Measurements from ENCODE around the gene CREB5. TPM values are rescaled to one million over a fixed set of nuclear protein-coding genes. Genes with fewer than 3 reads are reported as not detected.
"Not testable (repeated sequence)": the region's sequence is repeated elsewhere in the genome, so short reads cannot be mapped to it uniquely, and the experiment has no call there.

The CREB5 gene
- total and polyA plus RNA-seq, 10 donors: 0.88 to 56.8 (median 23.5) TPM

DNA sequence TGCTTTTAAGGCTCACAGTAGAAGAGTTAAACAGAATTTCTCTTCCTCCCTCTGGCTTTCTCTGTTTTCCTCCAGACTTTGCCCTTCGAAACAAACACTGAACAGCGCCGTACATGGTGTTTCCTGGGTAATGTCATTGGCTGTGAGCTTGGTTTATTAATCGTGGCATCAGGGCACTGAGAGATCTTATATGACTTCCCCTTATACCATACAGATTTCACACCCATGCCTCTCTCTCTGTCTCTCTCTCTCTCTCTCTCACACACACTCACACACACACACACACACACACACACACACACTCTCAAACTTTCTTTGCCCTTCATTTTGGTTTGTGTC, 195.5 kb downstream of the CREB5 start:
- DNase-seq: no peak
- Histone ChIP-seq H3K4me1 (peaks cover 0 to 7% (median 0%) of the 10 kb centered on the region in 6 donors), H3K36me3 (no peaks in the 10 kb centered on the region), H3K4me3 (no peak overlapping the region), H3K27ac (no peak overlapping the region), H3K9me3 (no peaks in the 10 kb centered on the region), H3K27me3 (replicated peaks in 1 of 7) (no peaks in the 10 kb centered on the region)
- intact Hi-C loops (cut with DNase I; ENCODE audit: low total_unique reads): no loop called here
- 15 to 36% (median 24%) methylated on average over 4 of the region's 4 CpGs for WGBS, 5 donors
- no peak for TF ChIP-seq POLR2AphosphoS5 (IDR thresholded peaks at IDR 0.05)
- no peak for TF ChIP-seq POLR2A (IDR thresholded peaks at IDR 0.05)
- TF ChIP-seq, protein P1, sequence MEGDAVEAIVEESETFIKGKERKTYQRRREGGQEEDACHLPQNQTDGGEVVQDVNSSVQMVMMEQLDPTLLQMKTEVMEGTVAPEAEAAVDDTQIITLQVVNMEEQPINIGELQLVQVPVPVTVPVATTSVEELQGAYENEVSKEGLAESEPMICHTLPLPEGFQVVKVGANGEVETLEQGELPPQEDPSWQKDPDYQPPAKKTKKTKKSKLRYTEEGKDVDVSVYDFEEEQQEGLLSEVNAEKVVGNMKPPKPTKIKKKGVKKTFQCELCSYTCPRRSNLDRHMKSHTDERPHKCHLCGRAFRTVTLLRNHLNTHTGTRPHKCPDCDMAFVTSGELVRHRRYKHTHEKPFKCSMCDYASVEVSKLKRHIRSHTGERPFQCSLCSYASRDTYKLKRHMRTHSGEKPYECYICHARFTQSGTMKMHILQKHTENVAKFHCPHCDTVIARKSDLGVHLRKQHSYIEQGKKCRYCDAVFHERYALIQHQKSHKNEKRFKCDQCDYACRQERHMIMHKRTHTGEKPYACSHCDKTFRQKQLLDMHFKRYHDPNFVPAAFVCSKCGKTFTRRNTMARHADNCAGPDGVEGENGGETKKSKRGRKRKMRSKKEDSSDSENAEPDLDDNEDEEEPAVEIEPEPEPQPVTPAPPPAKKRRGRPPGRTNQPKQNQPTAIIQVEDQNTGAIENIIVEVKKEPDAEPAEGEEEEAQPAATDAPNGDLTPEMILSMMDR (IDR thresholded peaks at IDR 0.05 in 8 of 11, conservative IDR thresholded peaks at IDR 0.05 in 3 of 11): no peak

DNA sequence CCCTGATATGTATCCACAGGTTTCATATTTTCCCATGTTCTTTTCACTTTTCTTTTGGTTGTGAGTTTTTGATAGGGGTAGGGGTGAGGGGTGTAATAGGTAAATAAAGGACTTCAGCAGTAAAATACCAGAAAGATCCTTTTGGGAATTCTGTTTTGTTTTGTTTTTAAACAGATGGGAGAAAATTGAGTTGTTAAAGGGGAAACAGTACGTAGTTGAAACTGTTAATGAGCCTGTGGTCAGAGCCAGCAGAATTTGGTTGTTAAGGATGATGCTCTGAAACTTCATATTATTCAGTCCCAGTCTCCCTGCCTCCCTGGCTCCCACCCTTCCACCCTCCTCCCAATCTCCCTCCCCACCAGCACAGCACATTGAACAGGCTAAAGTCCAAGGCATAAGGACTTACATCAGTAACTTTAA, 195.9 kb downstream of the CREB5 start:
- peaks cover 0 to 7% (median 0%) of the 10 kb centered on the region in 6 donors for H3K4me1 ChIP-seq
- WGBS, 5 donors: 69 to 83% (median 78%) methylated on average over 1 of the region's 1 CpG
- H3K4me3 ChIP-seq: no peak overlapping the region
- H3K9me3 ChIP-seq: no peaks in the 10 kb centered on the region
- DNase-seq: no peak
- intact Hi-C loops (cut with DNase I; ENCODE audit: low total_unique reads): no loop called here
- no peak overlapping the region for H3K27ac ChIP-seq
- no peaks in the 10 kb centered on the region for H3K36me3 ChIP-seq
- H3K27me3 ChIP-seq (replicated peaks in 1 of 7): no peaks in the 10 kb centered on the region
- TF ChIP-seq, protein P1 (IDR thresholded peaks at IDR 0.05 in 8 of 11, conservative IDR thresholded peaks at IDR 0.05 in 3 of 11): no peak
- TF ChIP-seq POLR2AphosphoS5 (IDR thresholded peaks at IDR 0.05): no peak
- no peak for TF ChIP-seq POLR2A (IDR thresholded peaks at IDR 0.05)

DNA sequence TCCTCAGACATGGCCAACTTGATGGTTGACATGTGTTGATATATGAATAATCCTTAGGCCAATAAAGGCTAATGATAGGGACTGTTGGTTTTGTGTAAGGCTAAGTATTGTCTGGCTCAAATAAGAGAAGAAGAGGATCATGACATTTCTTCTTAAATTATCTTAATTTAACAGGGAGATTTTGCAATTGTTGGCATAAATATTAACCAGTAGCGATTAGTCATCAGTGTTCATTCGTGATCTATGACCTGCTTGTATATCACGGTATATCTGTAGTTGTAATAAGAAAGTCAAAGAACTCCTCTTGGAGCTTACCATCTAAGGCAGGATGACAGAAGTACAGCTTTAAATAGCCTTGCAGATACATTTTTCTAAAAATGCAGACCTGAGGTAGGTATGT, 196.4 kb downstream of the CREB5 start:
- no peaks in the 10 kb centered on the region for H3K36me3 ChIP-seq
- H3K4me1 ChIP-seq: peaks cover 0 to 7% (median 0%) of the 10 kb centered on the region in 6 donors
- intact Hi-C loops (cut with DNase I; ENCODE audit: low total_unique reads): no loop called here
- no peak overlapping the region for H3K27ac ChIP-seq
- H3K4me3 ChIP-seq: no peak overlapping the region
- TF ChIP-seq, protein P1 (IDR thresholded peaks at IDR 0.05 in 8 of 11, conservative IDR thresholded peaks at IDR 0.05 in 3 of 11): no peak
- TF ChIP-seq POLR2A (IDR thresholded peaks at IDR 0.05): no peak
- no peak for TF ChIP-seq POLR2AphosphoS5 (IDR thresholded peaks at IDR 0.05)
- 72 to 87% (median 86%) methylated on average over 3 of the region's 3 CpGs for WGBS, 5 donors
- no peaks in the 10 kb centered on the region for H3K9me3 ChIP-seq
- H3K27me3 ChIP-seq (replicated peaks in 1 of 7): no peaks in the 10 kb centered on the region
- DNase-seq: no peak

GRCh38 chr7:28609608-28610007, 197.3 kb downstream of the CREB5 start:
- intact Hi-C loops (cut with DNase I; ENCODE audit: low total_unique reads): loop anchor here (10.0 kb wide), 1 partner anchor 245 kb away; no protein-coding TSS in a partner anchor
- Histone ChIP-seq H3K27ac (no peak overlapping the region), H3K27me3 (replicated peaks in 1 of 7) (no peaks in the 10 kb centered on the region), H3K4me3 (no peak overlapping the region), H3K9me3 (no peaks in the 10 kb centered on the region), H3K4me1 (peaks cover 0 to 7% (median 0%) of the 10 kb centered on the region in 6 donors), H3K36me3 (no peaks in the 10 kb centered on the region)
- DNase-seq: no peak
- TF ChIP-seq POLR2A (IDR thresholded peaks at IDR 0.05) (no peak), POLR2AphosphoS5 (IDR thresholded peaks at IDR 0.05) (no peak)
- TF ChIP-seq, protein P1 (IDR thresholded peaks at IDR 0.05 in 8 of 11, conservative IDR thresholded peaks at IDR 0.05 in 3 of 11): no peak
- WGBS, 5 donors: 51 to 78% (median 68%) methylated on average over 3 of the region's 3 CpGs

- WGBS, 5 donors: 81 to 89% (median 84%) methylated on average over 4 of the region's 4 CpGs
- H3K4me1 ChIP-seq; H3K4me3 ChIP-seq; H3K27ac ChIP-seq; H3K9me3 ChIP-seq; DNase-seq; H3K36me3 ChIP-seq; H3K27me3 ChIP-seq (replicated peaks in 1 of 7): not testable (repeated sequence)
- intact Hi-C loops (cut with DNase I; ENCODE audit: low total_unique reads): loop anchor here (10.0 kb wide), 1 partner anchor 243 kb away; no protein-coding TSS in a partner anchor
These were observed 199.1 kb downstream of the CREB5 start for GRCh38 chr7:28611399-28611897.

All from spleen (tissue), 11 donors.